ENCODE data around the gene RAB29. TPM values are rescaled to one million over a fixed set of nuclear protein-coding genes. Genes with fewer than 3 reads are reported as not detected.
A peak's percentile ranks its signal among the peaks of the same experiment; 100 is the strongest.

Gene RAB29
- total RNA-seq, 1 experiment from 2014 or later: 15.1 TPM

DNA sequence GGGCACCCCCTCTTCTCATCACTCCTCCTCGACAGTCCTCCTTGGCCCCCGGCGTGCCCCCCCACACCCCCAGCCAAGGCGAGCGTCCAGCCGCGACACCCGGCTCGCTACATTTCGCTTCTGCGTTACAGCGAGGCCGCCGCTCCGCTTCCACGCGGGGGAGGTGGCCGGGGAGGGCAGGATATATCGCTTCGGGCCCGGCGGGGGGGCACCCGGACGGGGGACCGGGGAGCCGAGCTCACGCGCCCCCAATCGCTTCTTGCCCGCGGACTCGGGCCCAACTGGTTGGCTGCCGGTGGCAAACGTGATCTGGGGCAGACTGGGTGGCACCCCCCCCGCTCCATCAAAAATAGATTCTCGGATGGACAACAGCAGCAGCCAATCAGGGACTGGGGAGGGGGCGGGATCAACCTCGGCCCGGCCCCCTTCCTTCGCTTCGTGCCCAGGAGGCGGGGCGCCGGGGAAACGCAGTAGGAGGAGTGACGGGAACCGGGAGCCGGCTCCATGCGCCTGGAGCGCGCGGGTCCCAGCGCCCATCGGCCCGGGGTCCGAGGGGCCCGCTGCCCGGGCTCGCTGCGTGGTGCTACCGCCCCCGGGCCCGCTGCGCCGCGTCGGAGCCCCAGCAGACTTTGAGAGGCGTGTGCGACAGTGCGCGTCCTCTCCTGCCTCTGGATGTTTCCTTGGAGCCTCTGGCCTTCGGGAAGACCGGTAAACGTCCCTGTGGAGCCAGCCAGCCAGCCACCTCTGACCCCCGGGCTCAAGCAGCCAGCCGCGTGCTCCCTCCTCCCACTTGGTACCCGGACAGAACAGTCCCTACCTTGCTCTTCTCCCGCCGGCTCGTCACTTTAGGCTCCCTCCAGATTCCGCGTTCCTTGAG is 37.8 kb upstream of the RAB29 start, which contains the start of gene SLC41A1:
TSS of gene SLC41A1 (minus strand) at position 321 of the 877 bp plus-strand sequence. CDS start 2,757 bp downstream, outside the sequence.
- Histone ChIP-seq H3K9me3 (ENCODE audit: control insufficient read depth, insufficient read depth, low read depth, low read length) (no peaks in the 10 kb centered on the region), H3K36me3 (ENCODE audit: control insufficient read depth, insufficient read depth, low read length) (no peaks in the 10 kb centered on the region; the same call in 1 of the 2 replicates), H3K27ac (ENCODE audit: low read length) (peak within 1 kb of the TSS; percentile 87), H3K27me3 (ENCODE audit: control insufficient read depth, insufficient read depth, low read length) (no peaks in the 10 kb centered on the region), H3K4me1 (ENCODE audit: control insufficient read depth, insufficient read depth, low read length) (peaks cover 15% of the 10 kb centered on the region), H3K4me3 (ENCODE audit: low read depth in 2 of 2, low read length in 2 of 2) (peak within 1 kb of the TSS; percentile 84 to 86)
- BruUV-seq (replicated peaks): TSS peak; percentile 55
- intact Hi-C loops (cut with micrococcal nuclease; ENCODE audit: unreplicated experiment): no loop called here
- TF ChIP-seq, protein P1, sequence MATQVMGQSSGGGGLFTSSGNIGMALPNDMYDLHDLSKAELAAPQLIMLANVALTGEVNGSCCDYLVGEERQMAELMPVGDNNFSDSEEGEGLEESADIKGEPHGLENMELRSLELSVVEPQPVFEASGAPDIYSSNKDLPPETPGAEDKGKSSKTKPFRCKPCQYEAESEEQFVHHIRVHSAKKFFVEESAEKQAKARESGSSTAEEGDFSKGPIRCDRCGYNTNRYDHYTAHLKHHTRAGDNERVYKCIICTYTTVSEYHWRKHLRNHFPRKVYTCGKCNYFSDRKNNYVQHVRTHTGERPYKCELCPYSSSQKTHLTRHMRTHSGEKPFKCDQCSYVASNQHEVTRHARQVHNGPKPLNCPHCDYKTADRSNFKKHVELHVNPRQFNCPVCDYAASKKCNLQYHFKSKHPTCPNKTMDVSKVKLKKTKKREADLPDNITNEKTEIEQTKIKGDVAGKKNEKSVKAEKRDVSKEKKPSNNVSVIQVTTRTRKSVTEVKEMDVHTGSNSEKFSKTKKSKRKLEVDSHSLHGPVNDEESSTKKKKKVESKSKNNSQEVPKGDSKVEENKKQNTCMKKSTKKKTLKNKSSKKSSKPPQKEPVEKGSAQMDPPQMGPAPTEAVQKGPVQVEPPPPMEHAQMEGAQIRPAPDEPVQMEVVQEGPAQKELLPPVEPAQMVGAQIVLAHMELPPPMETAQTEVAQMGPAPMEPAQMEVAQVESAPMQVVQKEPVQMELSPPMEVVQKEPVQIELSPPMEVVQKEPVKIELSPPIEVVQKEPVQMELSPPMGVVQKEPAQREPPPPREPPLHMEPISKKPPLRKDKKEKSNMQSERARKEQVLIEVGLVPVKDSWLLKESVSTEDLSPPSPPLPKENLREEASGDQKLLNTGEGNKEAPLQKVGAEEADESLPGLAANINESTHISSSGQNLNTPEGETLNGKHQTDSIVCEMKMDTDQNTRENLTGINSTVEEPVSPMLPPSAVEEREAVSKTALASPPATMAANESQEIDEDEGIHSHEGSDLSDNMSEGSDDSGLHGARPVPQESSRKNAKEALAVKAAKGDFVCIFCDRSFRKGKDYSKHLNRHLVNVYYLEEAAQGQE (IDR thresholded peaks at IDR 0.05; ENCODE audit: insufficient read depth in 1 of 2, low read depth in 2 of 2, low read length in 1 of 2): no peak
- TF ChIP-seq TCF7L2 (IDR thresholded peaks at IDR 0.05; ENCODE audit: low read depth, low read length) (no peak), SIN3A (IDR thresholded peaks at IDR 0.05; ENCODE audit: borderline replicate concordance, insufficient read depth, low read depth, low read length) (peak; percentile 68; the same call in 1 of the 2 replicates), POLR2AphosphoS5 (IDR thresholded peaks at IDR 0.05; ENCODE audit: low read depth, low read length) (peak; percentile 62)
- TF ChIP-seq, protein P2, sequence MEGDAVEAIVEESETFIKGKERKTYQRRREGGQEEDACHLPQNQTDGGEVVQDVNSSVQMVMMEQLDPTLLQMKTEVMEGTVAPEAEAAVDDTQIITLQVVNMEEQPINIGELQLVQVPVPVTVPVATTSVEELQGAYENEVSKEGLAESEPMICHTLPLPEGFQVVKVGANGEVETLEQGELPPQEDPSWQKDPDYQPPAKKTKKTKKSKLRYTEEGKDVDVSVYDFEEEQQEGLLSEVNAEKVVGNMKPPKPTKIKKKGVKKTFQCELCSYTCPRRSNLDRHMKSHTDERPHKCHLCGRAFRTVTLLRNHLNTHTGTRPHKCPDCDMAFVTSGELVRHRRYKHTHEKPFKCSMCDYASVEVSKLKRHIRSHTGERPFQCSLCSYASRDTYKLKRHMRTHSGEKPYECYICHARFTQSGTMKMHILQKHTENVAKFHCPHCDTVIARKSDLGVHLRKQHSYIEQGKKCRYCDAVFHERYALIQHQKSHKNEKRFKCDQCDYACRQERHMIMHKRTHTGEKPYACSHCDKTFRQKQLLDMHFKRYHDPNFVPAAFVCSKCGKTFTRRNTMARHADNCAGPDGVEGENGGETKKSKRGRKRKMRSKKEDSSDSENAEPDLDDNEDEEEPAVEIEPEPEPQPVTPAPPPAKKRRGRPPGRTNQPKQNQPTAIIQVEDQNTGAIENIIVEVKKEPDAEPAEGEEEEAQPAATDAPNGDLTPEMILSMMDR (IDR thresholded peaks at IDR 0.05): no peak
- in situ Hi-C loops (cut with HindIII; ENCODE audit: low pct_unique_long_range_greater_than_20kb, low sequenced_read_pairs): no loop called here
- ChIA-PET POLR2A (interaction anchor here (0.7 to 1.2 kb wide), 2 partner anchors 62 to 152 kb away, joined by 3 to 8 read pairs; no protein-coding TSS in a partner anchor), CTCF (interaction anchor here (0.6 to 0.7 kb wide), 2 partner anchors 12 to 52 kb away, joined by 3 read pairs; no protein-coding TSS in a partner anchor)
- peak; percentile 43 for DNase-seq (ENCODE audit: low read depth, low spot score)
- peak; percentile 98 for ATAC-seq

- peaks cover 15% of the 10 kb centered on the region for H3K4me1 ChIP-seq (ENCODE audit: control insufficient read depth, insufficient read depth, low read length)
- no peaks in the 10 kb centered on the region for H3K27me3 ChIP-seq (ENCODE audit: control insufficient read depth, insufficient read depth, low read length)
- peak overlapping the region; percentile 84 to 86 for H3K4me3 ChIP-seq (ENCODE audit: low read depth in 2 of 2, low read length in 2 of 2)
- in situ Hi-C loops (cut with HindIII; ENCODE audit: low pct_unique_long_range_greater_than_20kb, low sequenced_read_pairs): no loop called here
- peak overlapping the region; percentile 80 for H3K27ac ChIP-seq (ENCODE audit: low read length)
- intact Hi-C loops (cut with micrococcal nuclease; ENCODE audit: unreplicated experiment): no loop called here
- ATAC-seq: peak; percentile 8
- no peak for DNase-seq (ENCODE audit: low read depth, low spot score)
- no peak for TF ChIP-seq POLR2AphosphoS5 (IDR thresholded peaks at IDR 0.05; ENCODE audit: low read depth, low read length)
- TF ChIP-seq SIN3A (IDR thresholded peaks at IDR 0.05; ENCODE audit: borderline replicate concordance, insufficient read depth, low read depth, low read length): no peak; the same call in 1 of the 2 replicates
- no peak for TF ChIP-seq TCF7L2 (IDR thresholded peaks at IDR 0.05; ENCODE audit: low read depth, low read length)
- TF ChIP-seq, protein P1 (IDR thresholded peaks at IDR 0.05; ENCODE audit: insufficient read depth in 1 of 2, low read depth in 2 of 2, low read length in 1 of 2): no peak
- TF ChIP-seq, protein P2 (IDR thresholded peaks at IDR 0.05): no peak
- CTCF ChIA-PET: interaction anchor here (0.6 to 0.7 kb wide), 2 partner anchors 13 to 41 kb away, joined by 3 read pairs; no protein-coding TSS in a partner anchor
- H3K9me3 ChIP-seq (ENCODE audit: control insufficient read depth, insufficient read depth, low read depth, low read length): no peaks in the 10 kb centered on the region
- POLR2A ChIA-PET: interaction anchor here (0.7 to 1.2 kb wide), 2 partner anchors 61 to 151 kb away, joined by 3 to 8 read pairs; no protein-coding TSS in a partner anchor
- no peaks in the 10 kb centered on the region; the same call in 1 of the 2 replicates for H3K36me3 ChIP-seq (ENCODE audit: control insufficient read depth, insufficient read depth, low read length)
- no TSS peak for BruUV-seq (replicated peaks)
Measured at GRCh38 chr1:205812271-205812877, 37.1 kb upstream of the RAB29 start.
